GM23248 (cell line): ENCODE measurements around the gene SOX18. TPM values are rescaled to one million over a fixed set of nuclear protein-coding genes. Genes with fewer than 3 reads are reported as not detected.

Experiments
- DNase-seq: peaks from one replicate; pipeline ENCODE4 v3.0.0-alpha.2; 2015
- H2AFZ ChIP-seq: fragments of 200-600 bp; sonication (generic); 2 replicates; pipeline ENCODE4 v1.6.1; 2016; ENCODE audit warnings: antibody characterized with exemption
- H3F3A ChIP-seq: fragments of 200-600 bp; sonication (generic); 2 replicates; pipeline ENCODE4 v1.6.1; 2016; ENCODE audit warnings: mild to moderate bottlenecking, antibody characterized with exemption, mixed run types; ENCODE audit not compliant: insufficient read depth
- H3K27ac ChIP-seq: fragments of 200-600 bp; sonication (generic); 2 replicates; pipeline ENCODE4 v1.5.1; 2016; ENCODE audit warnings: mild to moderate bottlenecking
- H3K27me3 ChIP-seq: fragments of 200-600 bp; sonication (generic); replicated peaks from 2 replicates; pipeline ENCODE4 v1.6.1; 2016; ENCODE audit warnings: mild to moderate bottlenecking; ENCODE audit not compliant: insufficient read depth
- H3K36me3 ChIP-seq: fragments of 200-600 bp; sonication (generic); 2 replicates; pipeline ENCODE4 v1.6.1; 2016; ENCODE audit warnings: low read depth, mild to moderate bottlenecking
- H3K4me1 ChIP-seq: fragments of 200-600 bp; sonication (generic); 2 replicates; pipeline ENCODE4 v1.6.1; 2016; ENCODE audit warnings: mild to moderate bottlenecking; ENCODE audit not compliant: insufficient read depth
- H3K4me2 ChIP-seq: fragments of 200-600 bp; sonication (generic); one replicate; pipeline ENCODE4 v1.6.1; 2016; ENCODE audit warnings: mild to moderate bottlenecking; ENCODE audit not compliant: unreplicated experiment
- H3K4me3 ChIP-seq: fragments of 200-600 bp; sonication (generic); 2 replicates; pipeline ENCODE4 v1.5.1; 2016; ENCODE audit warnings: mild to moderate bottlenecking
- H3K79me2 ChIP-seq: fragments of 200-600 bp; sonication (generic); 2 replicates; pipeline ENCODE4 v1.6.1; 2016; ENCODE audit warnings: mild to moderate bottlenecking; ENCODE audit not compliant: insufficient read depth
- H3K9ac ChIP-seq: fragments of 200-600 bp; sonication (generic); 2 replicates; pipeline ENCODE4 v1.6.1; 2016; ENCODE audit warnings: mild to moderate bottlenecking
- H3K9me2 ChIP-seq: fragments of 200-600 bp; sonication (generic); 2 replicates; pipeline ENCODE4 v1.6.1; 2016; ENCODE audit warnings: mixed run types, mild to moderate bottlenecking, moderate library complexity; ENCODE audit not compliant: insufficient read depth
- H3K9me3 ChIP-seq: fragments of 200-600 bp; sonication (generic); one replicate; pipeline ENCODE4 v1.6.1; 2017; ENCODE audit warnings: low read depth
- H4K20me1 ChIP-seq: fragments of 200-600 bp; sonication (generic); 2 replicates; pipeline ENCODE4 v1.6.0; 2016; ENCODE audit not compliant: insufficient read depth
- EZH2 ChIP-seq: fragments of 200-600 bp; sonication (generic); IDR thresholded peaks from 2 replicates; pipeline ENCODE4 v1.6.1; 2018; ENCODE audit warnings: antibody characterized with exemption, mild to moderate bottlenecking; ENCODE audit not compliant: insufficient read depth, poor library complexity, severe bottlenecking
- EZH2phosphoT487 ChIP-seq: fragments of 200-600 bp; sonication (generic); IDR thresholded peaks from 2 replicates; pipeline ENCODE4 v1.6.1; 2018; ENCODE audit warnings: antibody characterized with exemption, moderate library complexity, mild to moderate bottlenecking, low read depth; ENCODE audit not compliant: insufficient read depth
- WGBS, 2 experiments: methylation state at CpG; one replicate each; pipeline ENCODE4 v1.1.6; 2015 to 2017; ENCODE audit warnings: low lambda C conversion rate in 2 of 2, low coverage in 1 of 2; ENCODE audit errors: missing lambda C conversion rate in 2 of 2; 5-methylcytosine and 5-hydroxymethylcytosine counted together
- in situ Hi-C: fragments of 300-500 bp; cut with MboI; formaldehyde crosslinking; loops from 2 replicates; pipeline ENCODE4 v1.15.0; 2020
- polyA plus RNA-seq: library from polyadenylated mRNA; unstranded; fragments of >200 nt; fragmentation: Nextera tagmentation; extraction: Ambion mirVana; gene quantifications from 2 replicates; pipeline ENCODE4 v1.2.1, GENCODE V29; 2016
- total RNA-seq: library from RNA; depleted of rRNA; stranded (reverse); fragments of >200 nt; shearing (Covaris generic); gene quantifications from 2 replicates; pipeline ENCODE4 v1.2.3, GENCODE V29; 2014

The SOX18 gene
- total and polyA plus RNA-seq, 2 experiments from 2014 or later: not detected

DNA sequence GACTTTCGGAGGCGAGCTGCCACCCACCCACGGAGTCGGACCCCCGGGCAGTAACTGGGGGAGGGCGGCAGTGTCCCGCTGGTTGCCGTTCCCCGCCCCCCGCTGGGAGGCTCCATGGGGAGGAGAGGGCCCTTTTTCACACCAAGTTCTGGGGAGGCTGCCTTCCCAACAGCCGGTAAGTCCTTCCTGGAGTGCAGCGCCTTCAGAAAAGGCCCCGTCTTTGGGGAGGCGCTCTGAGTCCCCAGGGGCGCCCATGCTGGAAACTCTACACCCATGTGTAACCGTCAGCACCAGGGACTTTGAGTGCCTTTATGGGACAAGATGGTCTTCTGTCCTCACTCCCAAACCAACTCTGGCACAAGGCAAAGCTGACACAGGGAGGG, 430 bp upstream of the SOX18 start:
- Histone ChIP-seq H3K36me3 (no peaks in the 10 kb centered on the region), H4K20me1 (no peaks in the 10 kb centered on the region), H3K9ac (no peak overlapping the region), H3F3A (no peaks in the 10 kb centered on the region), H3K4me3 (no peak overlapping the region), H2AFZ (no peak overlapping the region), H3K79me2 (no peaks in the 10 kb centered on the region), H3K9me3 (no peaks in the 10 kb centered on the region), H3K27me3 (no peaks in the 10 kb centered on the region), H3K9me2 (no peaks in the 10 kb centered on the region), H3K4me1 (peaks cover 3% of the 10 kb centered on the region; the same call in 1 of the 2 replicates), H3K27ac (no peak overlapping the region), H3K4me2 (no peak overlapping the region)
- WGBS, 2 experiments: 43 to 49% methylated on average over 13 to 14 of the region's 16 CpGs
- in situ Hi-C loops: no loop called here
- no peak for DNase-seq
- no peak for TF ChIP-seq EZH2phosphoT487
- TF ChIP-seq EZH2: no peak

GRCh38 chr20:64048402-64049044, 916 bp downstream of the SOX18 start:
- 12 to 35% methylated on average over 26 to 51 of the region's 101 CpGs for WGBS, 2 experiments
- no peak for DNase-seq
- in situ Hi-C loops: no loop called here
- Histone ChIP-seq H3K4me2 (no peak overlapping the region), H3F3A (peaks cover 5% of the 10 kb centered on the region), H3K9me2 (no peaks in the 10 kb centered on the region), H3K36me3 (no peaks in the 10 kb centered on the region), H3K9ac (no peak overlapping the region), H3K4me1 (peaks cover 8% of the 10 kb centered on the region; the same call in 1 of the 2 replicates), H3K27me3 (no peaks in the 10 kb centered on the region), H2AFZ (no peak overlapping the region), H3K4me3 (no peak overlapping the region), H4K20me1 (no peaks in the 10 kb centered on the region), H3K27ac (no peak overlapping the region), H3K79me2 (no peaks in the 10 kb centered on the region), H3K9me3 (no peaks in the 10 kb centered on the region)
- no peak for TF ChIP-seq EZH2phosphoT487
- TF ChIP-seq EZH2: no peak

- Histone ChIP-seq H3K27ac (no peak overlapping the region), H3K4me3 (no peak overlapping the region), H3K4me2 (no peak overlapping the region), H3K9me3 (no peaks in the 10 kb centered on the region), H3K36me3 (no peaks in the 10 kb centered on the region), H3K9ac (no peak overlapping the region), H3F3A (peaks cover 6% of the 10 kb centered on the region), H3K9me2 (no peaks in the 10 kb centered on the region), H4K20me1 (no peaks in the 10 kb centered on the region), H3K27me3 (no peaks in the 10 kb centered on the region), H3K79me2 (no peaks in the 10 kb centered on the region), H2AFZ (no peak overlapping the region), H3K4me1 (peaks cover 8% of the 10 kb centered on the region; the same call in 1 of the 2 replicates)
- no peak for DNase-seq
- in situ Hi-C loops: no loop called here
- WGBS, 2 experiments: 79 to 87% methylated on average over 36 to 49 of the region's 49 CpGs
- TF ChIP-seq EZH2 (no peak), EZH2phosphoT487 (no peak)
Measured at GRCh38 chr20:64047968-64048401, 1.5 kb downstream of the SOX18 start.

- Histone ChIP-seq H4K20me1 (no peaks in the 10 kb centered on the region), H3K27ac (no peak overlapping the region), H3K36me3 (no peaks in the 10 kb centered on the region), H3K4me1 (peaks cover 8% of the 10 kb centered on the region; the same call in 1 of the 2 replicates), H3K9me2 (no peaks in the 10 kb centered on the region), H3K4me3 (no peak overlapping the region), H3K4me2 (no peak overlapping the region), H3K79me2 (no peaks in the 10 kb centered on the region), H3K27me3 (peaks cover 3% of the 10 kb centered on the region; the same call in 1 of the 2 replicates), H2AFZ (no peak overlapping the region), H3K9ac (no peak overlapping the region), H3F3A (peaks cover 6% of the 10 kb centered on the region), H3K9me3 (no peaks in the 10 kb centered on the region)
- no peak for DNase-seq
- in situ Hi-C loops: no loop called here
- WGBS, 2 experiments: 74 to 81% methylated on average over 8 of the region's 8 CpGs
- TF ChIP-seq EZH2phosphoT487 (no peak), EZH2 (no peak)
Measured at GRCh38 chr20:64047046-64047389, 2.4 kb downstream of the SOX18 start.
